Measurements from ENCODE around the gene KCNJ10.

KCNJ10 gene

DNA sequence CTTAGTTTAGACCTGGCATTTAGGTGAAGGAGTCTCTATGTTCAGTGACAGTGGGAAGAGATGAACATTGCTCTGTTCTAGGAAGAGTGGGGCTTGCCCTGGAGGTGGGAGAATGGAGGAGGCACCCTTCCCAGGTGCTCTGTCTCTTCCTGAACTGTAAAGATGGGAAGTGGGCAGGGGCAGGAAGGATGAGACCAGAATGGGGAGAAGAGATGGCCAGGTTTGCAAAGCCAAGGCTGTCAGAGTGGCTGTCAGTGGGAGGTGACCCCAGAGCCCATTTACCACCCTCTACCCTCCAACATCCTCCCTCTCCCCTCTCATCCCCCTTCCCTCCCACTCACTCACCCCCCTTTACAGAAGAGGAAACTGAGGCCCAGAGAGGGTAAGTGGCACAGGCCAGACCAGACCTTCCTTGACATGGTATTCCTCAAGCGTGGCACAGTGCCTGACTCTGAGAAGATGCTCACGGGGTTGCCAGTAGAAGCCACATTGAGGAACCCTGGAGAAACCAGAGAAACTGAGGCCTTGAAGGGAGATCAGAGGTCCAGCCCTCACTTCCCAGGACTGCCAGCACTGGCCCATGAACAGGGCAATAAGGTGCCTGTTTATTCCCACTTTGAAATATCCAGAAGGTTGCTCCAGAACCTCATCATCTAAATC lies 29.9 kb upstream of the KCNJ10 start:
- DNase-seq (ENCODE audit: extremely low read depth in 1 of 2, low read depth in 1 of 2): no peak

- DNase-seq (ENCODE audit: extremely low read depth in 1 of 2, low read depth in 1 of 2): peak; percentile 95 to 96
Observed at GRCh38 chr1:160098852-160099561, 29.0 kb upstream of the KCNJ10 start.

DNA sequence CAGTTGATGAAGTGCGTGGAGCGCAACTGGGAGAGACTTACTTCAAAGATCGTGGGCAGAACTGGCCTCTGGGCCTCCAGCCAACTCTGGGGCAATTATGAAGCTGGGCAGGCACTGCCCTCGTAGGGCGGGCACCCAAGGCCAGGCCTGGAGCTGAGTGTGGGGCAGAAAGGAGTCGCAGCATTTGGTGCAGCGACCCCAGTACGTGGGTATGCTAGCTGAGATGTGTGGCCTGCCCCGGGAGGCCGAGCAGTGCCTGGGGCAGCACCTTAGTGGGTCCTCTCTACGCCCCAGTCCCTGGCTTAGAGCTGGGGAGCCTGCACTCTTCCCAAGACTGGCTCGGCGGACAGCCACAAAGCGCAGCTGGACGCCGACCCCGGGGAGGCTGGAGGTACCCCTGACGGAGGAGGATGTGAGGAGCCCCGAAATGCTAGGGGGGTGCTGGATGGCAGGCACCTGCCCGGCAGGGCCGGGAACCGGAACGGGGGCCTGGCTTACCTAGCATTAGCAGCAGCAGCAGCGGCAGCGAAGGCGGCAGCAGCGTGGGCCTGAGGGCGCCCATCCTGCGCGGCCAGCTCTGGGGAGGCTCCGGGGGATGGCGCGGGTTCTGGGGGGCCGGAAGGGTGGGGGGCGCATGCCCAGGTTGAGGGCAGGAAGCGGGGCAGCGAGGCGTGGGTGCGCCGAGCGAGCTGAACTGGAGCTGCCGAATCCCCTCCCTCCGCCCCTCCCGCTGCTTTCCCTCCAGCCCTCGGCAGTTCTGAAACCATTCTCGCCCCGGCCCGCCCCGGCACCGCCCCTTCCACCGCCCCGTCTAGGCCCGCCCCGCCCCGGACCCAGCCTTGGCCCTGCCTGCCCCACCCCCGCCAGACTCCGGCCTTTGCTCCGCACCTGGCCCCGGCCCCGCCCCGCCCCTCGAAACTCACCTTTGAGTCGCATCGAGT lies 28.2 kb upstream of the KCNJ10 start, which contains the start of gene IGSF8:
Gene IGSF8, minus strand, starts transcription at position 709 of the 941 bp plus-strand sequence. Its CDS starts 147 bp downstream, at position 562.
- DNase-seq (ENCODE audit: extremely low read depth in 1 of 2, low read depth in 1 of 2): peak; percentile 76 to 88

- no peak for DNase-seq (ENCODE audit: extremely low read depth in 1 of 2, low read depth in 1 of 2)
Observed at GRCh38 chr1:160097151-160097910, 27.4 kb upstream of the KCNJ10 start.

GRCh38 chr1:160096274-160097116 lies 26.5 kb upstream of the KCNJ10 start:
- no peak for DNase-seq (ENCODE audit: extremely low read depth in 1 of 2, low read depth in 1 of 2)

DNA sequence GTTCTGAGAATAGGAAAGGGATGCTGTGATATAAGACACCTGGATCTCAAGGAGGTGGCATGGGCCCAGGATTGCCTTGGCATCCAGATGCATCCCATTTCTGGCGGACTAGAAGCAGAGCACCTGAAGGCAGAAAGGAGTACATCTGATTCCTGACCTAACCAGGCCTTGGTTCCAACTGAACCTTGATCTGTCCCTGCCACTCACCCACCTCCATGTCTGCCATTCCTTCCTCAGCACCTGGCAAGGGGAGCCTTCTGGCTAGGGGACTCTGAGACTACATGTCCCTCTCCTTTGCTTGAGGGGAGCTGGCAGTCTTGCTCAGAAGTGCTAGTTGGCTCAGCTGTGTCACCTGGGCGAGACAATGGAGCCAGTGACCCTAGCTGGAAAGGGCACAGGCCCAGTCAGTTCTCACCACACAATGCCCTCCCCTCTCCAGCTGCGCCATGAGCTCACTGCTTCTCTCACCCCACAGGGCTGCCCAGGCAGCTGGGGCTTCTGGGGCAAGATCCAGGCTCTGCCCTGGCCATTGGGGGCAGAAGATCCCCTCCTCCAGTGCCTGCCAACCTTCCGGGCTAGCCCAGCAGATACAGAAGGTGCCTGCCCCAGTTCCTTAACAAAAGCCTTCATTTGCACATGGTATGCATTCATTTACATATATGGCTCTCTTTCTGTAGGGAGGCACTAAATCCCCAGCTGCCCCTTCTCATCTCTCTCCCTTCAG lies 25.6 kb upstream of the KCNJ10 start:
- no peak for DNase-seq (ENCODE audit: extremely low read depth in 1 of 2, low read depth in 1 of 2)

- no peak for DNase-seq (ENCODE audit: extremely low read depth in 1 of 2, low read depth in 1 of 2)
Observed at GRCh38 chr1:160094806-160095205, 24.8 kb upstream of the KCNJ10 start.

- DNase-seq (ENCODE audit: extremely low read depth in 1 of 2, low read depth in 1 of 2): no peak
Observed at GRCh38 chr1:160094291-160094625, 24.3 kb upstream of the KCNJ10 start.

DNA sequence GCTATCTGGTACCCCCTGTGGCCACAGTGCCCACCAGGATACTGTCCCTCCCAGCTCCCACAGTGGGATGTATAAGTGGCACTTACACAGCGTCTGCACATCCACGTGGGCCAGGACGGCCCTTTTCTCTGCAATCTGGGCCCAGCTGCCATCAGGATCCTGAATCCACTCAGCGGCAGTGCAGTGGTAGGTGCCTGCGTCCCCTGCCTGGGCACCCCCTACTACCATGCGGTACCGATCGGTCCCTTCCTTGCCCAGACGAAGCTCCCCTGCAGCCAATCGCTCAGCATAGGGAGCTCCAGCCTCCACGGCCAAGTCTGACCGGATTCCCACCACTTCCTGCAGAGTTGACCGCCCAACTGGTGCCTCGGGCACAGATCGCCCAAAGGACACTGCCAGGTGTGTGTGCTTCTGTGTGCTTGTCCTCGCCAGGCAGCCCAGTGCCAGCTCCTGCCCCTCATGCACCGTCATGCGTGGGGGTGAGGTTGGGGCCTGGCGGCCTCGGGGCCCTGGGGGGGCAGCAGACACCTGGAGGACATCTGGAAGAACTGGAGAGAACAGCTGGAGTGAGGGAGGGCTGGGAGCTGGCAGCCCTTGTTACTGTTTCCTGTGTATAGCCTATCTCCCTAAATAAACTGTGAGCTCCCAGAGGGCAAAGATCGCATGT lies 23.8 kb upstream of the KCNJ10 start:
- no peak for DNase-seq (ENCODE audit: extremely low read depth in 1 of 2, low read depth in 1 of 2)

- no peak for DNase-seq (ENCODE audit: extremely low read depth in 1 of 2, low read depth in 1 of 2)
Observed at GRCh38 chr1:160093069-160093395, 23.1 kb upstream of the KCNJ10 start.

DNA sequence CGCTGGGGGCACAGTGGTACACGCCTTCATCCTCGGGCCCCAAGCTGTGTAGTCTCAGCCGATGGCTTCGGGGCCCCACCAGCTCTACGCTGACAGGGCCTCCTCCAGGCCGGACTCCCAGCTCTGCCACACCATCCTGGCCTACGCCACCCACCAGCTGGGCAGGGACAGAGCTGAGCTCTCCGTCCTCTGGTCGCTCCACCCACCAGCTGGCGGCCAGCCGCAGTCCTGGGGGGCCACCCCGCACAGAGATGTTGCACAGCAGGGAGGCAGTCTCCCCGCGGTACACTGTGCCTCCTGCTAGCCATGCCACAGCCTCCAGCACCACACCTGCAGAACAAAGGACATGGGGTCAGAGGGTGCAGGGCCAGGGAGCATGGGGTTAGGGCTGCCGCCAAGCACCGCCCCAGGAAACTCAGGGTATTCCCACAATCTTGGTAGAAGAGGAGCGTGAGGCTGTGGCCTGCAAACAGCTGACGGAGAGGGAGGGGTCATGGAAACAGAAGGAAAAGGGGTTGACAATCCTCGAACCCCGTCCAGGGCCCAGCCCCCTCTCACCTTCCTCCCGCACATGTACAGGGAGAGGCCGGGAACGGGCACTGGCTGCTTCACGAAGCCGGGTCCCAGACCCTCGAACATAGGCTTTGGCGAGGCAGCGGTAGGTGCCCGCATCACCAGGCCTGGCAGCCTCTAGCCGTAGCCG lies 22.6 kb upstream of the KCNJ10 start:
- no peak for DNase-seq (ENCODE audit: extremely low read depth in 1 of 2, low read depth in 1 of 2)

GRCh38 chr1:160091666-160092223 lies 21.8 kb upstream of the KCNJ10 start:
- no peak for DNase-seq (ENCODE audit: extremely low read depth in 1 of 2, low read depth in 1 of 2)

DNA sequence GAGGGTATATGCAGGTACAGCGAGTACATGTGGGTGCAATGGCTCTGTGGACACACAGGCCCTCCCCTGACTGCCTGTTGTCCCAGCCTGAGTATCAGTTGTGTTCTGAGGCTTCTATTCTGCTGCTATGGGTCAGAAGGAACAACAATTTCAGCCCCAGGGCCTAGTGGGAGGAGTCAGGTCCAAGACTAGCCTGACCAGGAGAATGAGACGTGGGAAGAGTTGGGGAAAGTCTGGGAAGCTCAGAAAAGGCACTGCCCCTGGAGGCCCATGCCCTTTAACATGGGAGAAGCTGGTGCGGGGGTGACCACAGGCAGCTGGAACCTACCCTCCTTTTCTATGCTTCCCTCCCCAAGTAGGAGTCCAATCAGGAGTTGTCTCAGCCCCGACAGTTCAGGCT lies 20.8 kb upstream of the KCNJ10 start:
- DNase-seq (ENCODE audit: extremely low read depth in 1 of 2, low read depth in 1 of 2): no peak

- DNase-seq (ENCODE audit: extremely low read depth in 1 of 2, low read depth in 1 of 2): no peak
Observed at GRCh38 chr1:160089883-160090282, 19.9 kb upstream of the KCNJ10 start.

DNA sequence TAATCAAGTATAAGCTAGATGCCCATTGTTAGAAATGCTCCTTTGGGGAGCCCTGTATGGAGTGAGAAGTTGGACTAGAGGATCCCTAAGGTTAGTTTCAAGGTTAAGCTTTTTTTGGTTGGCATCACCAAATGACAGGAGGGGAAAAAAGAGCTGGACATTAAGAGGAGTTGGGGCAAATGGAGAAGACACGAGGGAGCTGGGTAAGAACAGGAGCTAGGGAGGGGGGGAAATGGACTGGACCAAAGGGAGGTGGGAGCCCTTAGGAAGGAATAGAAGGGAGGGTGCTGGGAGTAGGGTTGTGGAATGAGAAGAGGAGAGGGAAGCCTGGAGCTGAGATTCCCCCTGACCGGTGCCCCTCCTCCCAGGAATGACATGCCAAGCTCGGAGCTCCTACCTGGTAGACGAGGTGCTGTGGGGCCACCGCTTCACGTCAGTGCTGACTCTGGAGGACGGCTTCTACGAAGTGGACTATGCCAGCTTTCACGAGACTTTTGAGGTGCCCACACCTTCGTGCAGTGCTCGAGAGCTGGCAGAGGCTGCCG lies 17.2 kb upstream of the KCNJ10 start:
- DNase-seq (ENCODE audit: extremely low read depth in 1 of 2, low read depth in 1 of 2): no peak

- DNase-seq (ENCODE audit: extremely low read depth in 1 of 2, low read depth in 1 of 2): no peak
Observed at GRCh38 chr1:160086456-160086892, 16.5 kb upstream of the KCNJ10 start.

DNA sequence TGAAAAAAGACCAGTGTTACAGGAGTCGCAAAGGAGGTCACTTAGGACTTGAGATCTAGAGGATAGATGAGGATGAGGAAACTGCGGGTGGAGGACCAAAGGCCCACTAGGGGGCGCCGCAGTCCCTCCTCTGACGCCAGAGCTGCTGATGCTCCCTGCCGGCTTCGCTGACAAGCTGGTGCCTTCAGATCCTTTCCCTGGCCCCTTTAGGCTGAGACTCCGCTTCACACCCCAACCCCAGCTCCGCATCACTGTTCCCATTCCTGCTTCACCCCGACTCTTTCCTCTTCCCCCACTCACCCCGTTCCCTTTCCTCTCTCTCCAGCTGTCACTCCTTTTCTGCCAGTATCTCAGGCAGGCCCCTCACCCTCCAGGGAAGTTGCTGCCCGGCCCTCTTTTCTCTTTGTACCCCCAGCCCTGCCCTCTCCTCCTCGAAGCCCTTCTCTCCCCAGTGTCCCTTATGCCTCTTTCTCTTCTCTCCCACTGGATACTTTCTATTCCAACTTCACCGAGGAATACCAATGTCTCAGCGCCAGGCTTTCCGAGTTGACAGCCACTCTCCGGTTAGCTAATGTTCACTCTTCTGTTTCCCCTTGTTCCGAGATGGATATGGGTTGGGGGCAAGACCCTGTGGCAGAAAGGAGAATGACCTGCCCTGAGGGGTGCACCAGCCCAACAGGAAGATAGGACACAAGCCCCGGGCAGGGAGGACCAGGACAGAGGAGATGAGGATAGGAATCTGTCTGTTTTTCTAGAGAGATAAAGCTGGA lies 15.9 kb upstream of the KCNJ10 start:
- peak; percentile 42 to 66 for DNase-seq (ENCODE audit: extremely low read depth in 1 of 2, low read depth in 1 of 2)
